Trophoblast cell (in vitro differentiated cells and primary cell): ENCODE results near the gene KRT33B.
"Not testable (repeated sequence)": the region's sequence is repeated elsewhere in the genome, so short reads cannot be mapped to it uniquely, and the experiment has no call there.

Experiments
- DNase-seq, 2 donors: peaks; one replicate each; pipeline ENCODE4 v3.0.0-alpha.2; 2016
- H2AFZ ChIP-seq: 2 replicates; pipeline ENCODE4 v1.6.1; 2013; ENCODE audit warnings: low read length, moderate library complexity, mild to moderate bottlenecking; ENCODE audit not compliant: insufficient read depth, poor library complexity
- H2AK5ac ChIP-seq: 2 replicates; pipeline ENCODE4 v1.6.1; 2013; ENCODE audit warnings: mild to moderate bottlenecking, low read length
- H2BK120ac ChIP-seq: 2 replicates; pipeline ENCODE4 v1.6.1; 2013; ENCODE audit warnings: low read length, mild to moderate bottlenecking, moderate library complexity; ENCODE audit not compliant: insufficient read depth, poor library complexity
- H2BK12ac ChIP-seq: 2 replicates; pipeline ENCODE4 v1.6.1; 2013; ENCODE audit warnings: mild to moderate bottlenecking, low read length, moderate library complexity
- H2BK5ac ChIP-seq: 2 replicates; pipeline ENCODE4 v1.6.1; 2013; ENCODE audit warnings: low read length, low read depth, moderate library complexity, mild to moderate bottlenecking; ENCODE audit not compliant: poor library complexity
- H3K14ac ChIP-seq: 2 replicates; pipeline ENCODE4 v1.6.1; 2013; ENCODE audit warnings: mild to moderate bottlenecking, low read length
- H3K18ac ChIP-seq: 2 replicates; pipeline ENCODE4 v1.6.1; 2013; ENCODE audit warnings: mild to moderate bottlenecking, low read length
- H3K23ac ChIP-seq: 2 replicates; pipeline ENCODE4 v1.6.1; 2013; ENCODE audit warnings: low read length
- H3K27ac ChIP-seq: 2 replicates; pipeline ENCODE4 v1.5.1; 2013; ENCODE audit warnings: low read depth, mild to moderate bottlenecking, inconsistent platforms, low read length, moderate library complexity
- H3K27me3 ChIP-seq: 2 replicates; pipeline ENCODE4 v1.6.1; 2013; ENCODE audit warnings: inconsistent platforms, mild to moderate bottlenecking, low read length, moderate library complexity; ENCODE audit not compliant: insufficient read depth
- H3K36me3 ChIP-seq, 2 experiments: 1 replicate in 1 of 2; 2 replicates in 1 of 2; pipeline ENCODE4 v1.6.1; 2013; ENCODE audit warnings: low read length in 2 of 2, mild to moderate bottlenecking in 2 of 2, moderate library complexity in 1 of 2; ENCODE audit not compliant: insufficient read depth in 2 of 2, control insufficient read depth in 1 of 2
- H3K4ac ChIP-seq: 2 replicates; pipeline ENCODE4 v1.6.1; 2013; ENCODE audit warnings: low read depth, mild to moderate bottlenecking, low read length, moderate library complexity
- H3K4me1 ChIP-seq, 2 experiments: 1 replicate in 1 of 2; 2 replicates in 1 of 2; pipeline ENCODE4 v1.6.1; 2013; ENCODE audit warnings: low read length in 2 of 2, mild to moderate bottlenecking in 2 of 2, moderate library complexity in 1 of 2; ENCODE audit not compliant: insufficient read depth in 2 of 2, control insufficient read depth in 1 of 2
- H3K4me2 ChIP-seq: 2 replicates; pipeline ENCODE4 v1.6.1; 2013; ENCODE audit warnings: inconsistent platforms, mild to moderate bottlenecking, low read length, moderate library complexity
- H3K4me3 ChIP-seq: 2 replicates; pipeline ENCODE4 v1.5.1; 2013; ENCODE audit warnings: mild to moderate bottlenecking, low read depth, low read length, inconsistent platforms
- H3K79me1 ChIP-seq: one replicate; pipeline ENCODE4 v1.6.1; 2013; ENCODE audit warnings: low read length
- H3K79me2 ChIP-seq: 2 replicates; pipeline ENCODE4 v1.6.1; 2013; ENCODE audit warnings: low read length, mild to moderate bottlenecking; ENCODE audit not compliant: control insufficient read depth, insufficient read depth, poor library complexity
- H3K9ac ChIP-seq: 2 replicates; pipeline ENCODE4 v1.6.1; 2013; ENCODE audit warnings: mild to moderate bottlenecking, low read length
- H3K9me3 ChIP-seq: 2 replicates; pipeline ENCODE4 v1.6.1; 2013; ENCODE audit warnings: low read depth, mild to moderate bottlenecking, control low read depth, inconsistent platforms, low read length; ENCODE audit not compliant: insufficient read depth
- H4K12ac ChIP-seq: 2 replicates; pipeline ENCODE4 v1.6.1; 2013; ENCODE audit warnings: low read depth, mild to moderate bottlenecking, low read length, moderate library complexity
- H4K8ac ChIP-seq: 2 replicates; pipeline ENCODE4 v1.6.1; 2013; ENCODE audit warnings: low read depth, mild to moderate bottlenecking, low read length, moderate library complexity
- H4K91ac ChIP-seq: one replicate; pipeline ENCODE4 v1.6.1; 2013; ENCODE audit warnings: low read depth, mild to moderate bottlenecking, low read length, moderate library complexity
- WGBS: extraction: QIAGEN DNeasy Blood & Tissue Kit; methylation state at CpG from one replicate; pipeline ENCODE4 v1.1.7; 2013; ENCODE audit warnings: missing lambda C conversion rate; ENCODE audit not compliant: insufficient read length, insufficient coverage; ENCODE audit errors: extremely low coverage; 5-methylcytosine and 5-hydroxymethylcytosine counted together

KRT33B gene

DNA sequence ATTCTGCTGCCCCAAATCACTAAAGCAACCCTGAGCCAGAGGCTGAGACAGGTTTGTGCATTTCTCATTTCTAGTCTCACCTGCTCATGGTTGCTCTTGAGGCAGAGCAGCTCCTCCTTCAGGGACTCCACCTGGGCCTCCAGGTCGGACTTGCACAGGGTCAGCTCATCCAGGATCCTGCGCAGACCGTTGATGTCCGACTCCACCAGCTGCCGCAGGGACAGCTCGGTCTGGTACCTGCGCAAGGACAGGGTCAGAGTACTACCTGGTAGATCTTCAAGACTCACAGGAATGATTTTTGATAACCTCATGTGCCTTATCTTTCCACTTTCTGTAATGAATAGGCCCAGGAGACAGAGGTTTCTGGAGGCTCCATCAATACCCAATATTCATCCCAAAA, 26.7 kb upstream of the KRT33B start:
- Histone ChIP-seq H3K9me3 (no peaks in the 10 kb centered on the region), H2BK120ac (no peak overlapping the region), H2AFZ (no peak overlapping the region), H3K79me1 (no peaks in the 10 kb centered on the region), H3K79me2 (no peaks in the 10 kb centered on the region), H3K36me3 (no peaks in the 10 kb centered on the region), H3K27me3 (no peaks in the 10 kb centered on the region), H2BK5ac (no peak overlapping the region), H3K18ac (no peak overlapping the region), H4K91ac (no peak overlapping the region), H2BK12ac (no peak overlapping the region), H3K9ac (no peak overlapping the region), H3K4me2 (no peak overlapping the region), H3K27ac (no peak overlapping the region), H4K12ac (no peak overlapping the region), H3K14ac (no peak overlapping the region), H2AK5ac (no peak overlapping the region), H3K23ac (no peak overlapping the region), H3K4ac (no peak overlapping the region), H3K4me3 (no peak overlapping the region), H3K4me1 (peaks cover 13 to 16% of the 10 kb centered on the region in 2 experiments), H4K8ac (no peak overlapping the region)
- DNase-seq: no peak
- WGBS: no CpG with 5 or more reads among the region's 7 CpGs

DNA sequence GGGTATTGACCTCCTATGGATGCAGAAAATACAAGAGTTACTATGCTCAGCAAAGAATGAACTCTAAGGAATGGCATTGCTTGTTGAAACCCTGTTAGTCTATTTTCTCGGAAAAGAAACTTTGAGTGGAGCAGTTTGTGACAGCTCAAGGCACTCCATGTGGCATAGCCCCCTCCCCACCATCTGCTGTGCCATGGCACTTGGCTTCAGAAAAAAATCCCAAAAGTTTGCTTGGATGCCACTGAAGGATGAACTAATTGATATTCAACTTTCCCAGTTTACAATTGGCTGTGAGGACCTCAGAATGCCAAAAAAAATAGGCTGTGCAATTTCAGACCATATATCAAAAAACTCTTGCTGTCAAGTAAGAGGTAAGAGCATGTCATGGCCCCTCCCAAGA, 26.0 kb upstream of the KRT33B start:
- H3K14ac ChIP-seq: no peak overlapping the region
- H3K36me3 ChIP-seq: no peaks in the 10 kb centered on the region
- no peak overlapping the region for H2BK120ac ChIP-seq
- WGBS: no CpG with 5 or more reads among the region's 1 CpG
- H3K79me2 ChIP-seq: no peaks in the 10 kb centered on the region
- no peak overlapping the region for H3K23ac ChIP-seq
- no peak overlapping the region for H3K4ac ChIP-seq
- no peak overlapping the region for H2AFZ ChIP-seq
- H4K8ac ChIP-seq: no peak overlapping the region
- no peak overlapping the region for H4K91ac ChIP-seq
- H3K9ac ChIP-seq: no peak overlapping the region
- H2AK5ac ChIP-seq: no peak overlapping the region
- H3K9me3 ChIP-seq: no peaks in the 10 kb centered on the region
- DNase-seq: no peak
- H3K79me1 ChIP-seq: no peaks in the 10 kb centered on the region
- no peak overlapping the region for H3K4me2 ChIP-seq
- H3K27ac ChIP-seq: no peak overlapping the region
- no peaks in the 10 kb centered on the region for H3K27me3 ChIP-seq
- no peak overlapping the region for H2BK5ac ChIP-seq
- H3K4me3 ChIP-seq: no peak overlapping the region
- H3K4me1 ChIP-seq: peaks cover 13 to 16% of the 10 kb centered on the region in 2 experiments
- H4K12ac ChIP-seq: no peak overlapping the region
- H2BK12ac ChIP-seq: no peak overlapping the region
- H3K18ac ChIP-seq: no peak overlapping the region

DNA sequence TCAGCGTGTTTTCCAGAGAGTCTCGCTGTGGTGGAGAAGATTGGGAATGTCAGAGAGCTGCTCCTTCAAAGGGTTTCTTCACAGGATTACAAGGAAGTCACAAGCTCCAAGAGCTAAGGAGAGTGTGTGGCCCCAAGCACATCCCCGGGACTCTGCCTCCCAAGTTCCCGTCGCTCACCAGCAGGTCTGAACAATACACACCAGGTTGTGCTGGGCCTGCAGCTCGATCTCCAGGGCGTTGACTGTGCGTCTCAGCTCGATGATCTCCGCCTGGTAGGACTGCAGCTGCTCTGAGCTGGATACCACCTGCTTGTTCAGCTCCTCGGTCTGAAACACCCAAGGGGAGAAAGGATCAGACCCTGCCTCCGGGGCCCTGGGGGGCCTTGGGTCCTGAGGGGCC, 25.4 kb upstream of the KRT33B start:
- not testable (repeated sequence) for H3K4me2 ChIP-seq, H3K79me1 ChIP-seq, H4K8ac ChIP-seq, H3K79me2 ChIP-seq, H2BK12ac ChIP-seq, H3K36me3 ChIP-seq, H3K23ac ChIP-seq, H2AFZ ChIP-seq, H3K9me3 ChIP-seq, H3K14ac ChIP-seq, H3K27ac ChIP-seq, H3K27me3 ChIP-seq, H2AK5ac ChIP-seq, H3K4ac ChIP-seq, H4K12ac ChIP-seq, H2BK120ac ChIP-seq, H2BK5ac ChIP-seq, H3K18ac ChIP-seq, H4K91ac ChIP-seq, H3K9ac ChIP-seq, DNase-seq, H3K4me3 ChIP-seq
- WGBS: no CpG with 5 or more reads among the region's 12 CpGs
- peaks cover 16% of the 10 kb centered on the region in 2 experiments for H3K4me1 ChIP-seq

DNA sequence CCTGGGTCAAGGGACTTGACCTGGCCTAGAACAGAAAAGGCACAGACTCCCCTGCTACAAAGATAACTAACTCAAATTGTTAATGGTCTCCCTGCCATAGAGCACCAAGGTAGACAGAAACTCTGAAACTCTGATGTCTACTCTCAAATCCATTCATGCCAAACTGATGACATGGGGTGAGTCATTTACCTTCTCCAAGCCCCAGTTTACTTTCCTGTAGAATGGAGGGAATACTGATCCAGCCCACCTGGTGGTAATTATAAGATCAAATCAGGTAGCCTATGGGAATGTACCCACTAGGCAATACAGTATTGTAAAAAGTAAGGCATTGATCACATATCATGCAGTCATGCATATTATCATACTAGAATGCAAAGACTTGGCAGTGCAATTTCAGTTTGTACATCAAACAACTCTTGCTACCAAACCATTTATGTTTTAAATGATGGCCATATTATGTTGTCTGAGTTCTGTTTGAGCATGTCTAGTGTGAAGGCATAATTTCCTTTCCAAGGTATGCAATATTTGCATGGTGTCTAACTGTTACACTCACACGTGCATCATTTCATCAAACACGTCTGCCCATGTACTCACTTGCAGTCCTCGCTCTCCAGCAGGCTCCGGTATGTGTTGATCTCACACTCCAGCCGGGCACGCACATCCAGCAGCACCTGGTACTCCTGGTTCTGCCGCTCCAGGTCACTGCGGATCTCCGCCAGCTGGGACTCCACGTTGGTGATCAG, 24.8 kb upstream of the KRT33B start:
- Histone ChIP-seq H3K79me1 (peaks cover 2% of the 10 kb centered on the region), H2BK12ac (no peak overlapping the region), H4K91ac (no peak overlapping the region), H3K23ac (no peak overlapping the region), H2BK120ac (no peak overlapping the region), H3K27me3 (no peaks in the 10 kb centered on the region), H3K9ac (no peak overlapping the region), H4K12ac (no peak overlapping the region), H2BK5ac (no peak overlapping the region), H3K36me3 (no peaks in the 10 kb centered on the region), H3K4me1 (peaks cover 16 to 17% of the 10 kb centered on the region in 2 experiments), H3K4ac (no peak overlapping the region), H2AFZ (no peak overlapping the region), H2AK5ac (no peak overlapping the region), H3K79me2 (no peaks in the 10 kb centered on the region), H3K4me3 (no peak overlapping the region), H3K14ac (no peak overlapping the region), H3K4me2 (no peak overlapping the region), H3K27ac (no peak overlapping the region), H3K18ac (no peak overlapping the region), H4K8ac (no peak overlapping the region), H3K9me3 (no peaks in the 10 kb centered on the region)
- WGBS: no CpG with 5 or more reads among the region's 10 CpGs
- DNase-seq: peak in 1 of 2 donors; percentile 51
